Brain microvascular endothelial cell (primary cell): Measurements from ENCODE around the gene MYO1G.

Source experiments
- DNase-seq: peaks from one replicate; pipeline ENCODE4 v3.0.0-alpha.2; 2020
- H3K27ac ChIP-seq: fragments of 250-450 bp; sonication (Bioruptor Pico); 2 replicates; pipeline ENCODE4 v1.5.1; 2020; ENCODE audit warnings: mild to moderate bottlenecking, moderate library complexity
- H3K27me3 ChIP-seq: fragments of 250-450 bp; sonication (Bioruptor Pico); replicated peaks from 2 replicates; pipeline ENCODE4 v1.5.1; 2020; ENCODE audit warnings: mild to moderate bottlenecking
- H3K36me3 ChIP-seq: fragments of 250-450 bp; sonication (Bioruptor Pico); replicated peaks from 2 replicates; pipeline ENCODE4 v1.5.1; 2020; ENCODE audit warnings: mild to moderate bottlenecking
- H3K4me3 ChIP-seq: 2 replicates; pipeline ENCODE4 v1.5.1; 2011; ENCODE audit warnings: low read depth, mild to moderate bottlenecking, control low read depth, low read length, moderate library complexity
- CTCF ChIP-seq: IDR thresholded peaks from 2 replicates; pipeline ENCODE4 v1.5.1; 2011; ENCODE audit warnings: low read depth, mild to moderate bottlenecking, moderate library complexity, low read length, control low read depth, inconsistent platforms; ENCODE audit errors: missing control alignments
- in situ Hi-C: cut with HindIII; loops from 2 replicates; pipeline ENCODE4 v1.10.0; 2017; ENCODE audit warnings: low sequenced_read_pairs, low pct_ligation_motif_present

Gene MYO1G

DNA sequence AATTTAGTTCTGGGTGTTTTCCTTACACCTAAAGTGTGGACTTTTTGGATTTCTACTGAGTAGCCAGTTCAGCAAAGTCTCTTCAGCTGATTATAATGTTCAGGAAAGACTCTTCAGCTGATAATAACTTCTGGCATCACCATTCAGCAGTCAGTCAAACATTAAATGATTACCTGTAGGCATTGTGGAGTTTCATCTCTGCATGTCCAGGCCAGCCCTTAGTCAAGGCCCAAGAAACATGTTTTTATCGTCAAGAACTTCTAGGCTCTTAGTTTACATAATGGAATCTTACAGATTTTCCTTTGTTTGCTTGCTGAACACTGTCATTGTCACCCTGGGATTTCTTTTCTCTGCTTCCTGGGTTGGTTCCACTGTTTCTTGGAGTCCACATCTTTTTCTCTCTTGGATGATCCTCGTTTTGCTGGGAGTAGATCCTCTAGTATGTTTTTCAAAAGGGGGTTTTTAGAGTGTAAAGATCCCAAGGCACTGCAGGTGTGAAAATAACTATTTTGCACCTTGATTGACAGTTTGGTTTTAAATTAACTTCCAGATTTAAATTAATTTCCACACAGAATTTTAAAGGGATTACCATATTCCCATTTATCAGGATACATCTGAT is 45.4 kb upstream of the MYO1G start:
- Histone ChIP-seq H3K4me3 (no peak overlapping the region), H3K27ac (no peak overlapping the region), H3K36me3 (peaks cover 7% of the 10 kb centered on the region), H3K27me3 (no peaks in the 10 kb centered on the region)
- in situ Hi-C loops: no loop called here
- TF ChIP-seq CTCF: no peak
- no peak for DNase-seq

DNA sequence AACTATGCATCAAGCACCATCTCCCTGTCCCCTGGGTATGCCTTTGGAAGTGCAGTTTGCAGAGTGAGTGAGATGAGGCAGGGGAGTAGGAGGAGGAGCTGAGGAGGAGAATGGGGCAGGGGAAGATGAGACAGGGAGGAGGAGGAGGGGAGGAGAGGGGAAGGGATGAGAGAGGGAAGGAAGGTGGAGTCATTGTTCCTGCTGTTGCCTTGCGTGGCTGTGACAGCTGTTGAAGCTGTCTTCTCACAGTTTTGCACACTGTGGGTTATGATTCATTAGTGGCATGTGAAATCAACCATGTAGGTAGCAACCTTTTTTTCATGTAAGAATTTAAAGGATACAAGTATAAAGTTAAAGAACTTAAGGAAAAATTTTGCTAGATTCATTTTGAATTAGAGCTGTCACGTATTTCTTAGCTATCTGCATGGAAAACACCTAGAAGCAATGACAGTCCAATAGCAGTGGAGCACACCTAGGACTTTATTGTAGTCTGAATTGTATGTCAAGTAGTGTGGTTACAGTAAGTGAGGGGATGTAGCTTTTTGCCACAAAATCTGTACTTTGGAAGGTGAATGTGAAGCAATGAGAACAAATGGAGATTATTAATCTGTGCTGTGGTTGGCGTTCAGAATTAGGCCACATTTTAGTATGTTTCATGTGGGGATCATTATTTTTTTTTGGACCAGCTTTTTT is 42.9 kb upstream of the MYO1G start:
- peak; percentile 57 for DNase-seq
- no peaks in the 10 kb centered on the region for H3K27me3 ChIP-seq
- H3K4me3 ChIP-seq: no peak overlapping the region
- H3K27ac ChIP-seq: no peak overlapping the region
- peaks cover 3% of the 10 kb centered on the region for H3K36me3 ChIP-seq
- in situ Hi-C loops: no loop called here
- TF ChIP-seq CTCF: no peak

- no peak for TF ChIP-seq CTCF
- Histone ChIP-seq H3K27ac (no peak overlapping the region), H3K27me3 (no peaks in the 10 kb centered on the region), H3K36me3 (peaks cover 3% of the 10 kb centered on the region), H3K4me3 (no peak overlapping the region)
- DNase-seq: no peak
- in situ Hi-C loops: no loop called here
These were observed 42.1 kb upstream of the MYO1G start for GRCh38 chr7:45020915-45021314.

GRCh38 chr7:45017253-45017652 is 38.4 kb upstream of the MYO1G start:
- no peak overlapping the region for H3K27ac ChIP-seq
- no peak for TF ChIP-seq CTCF
- in situ Hi-C loops: no loop called here

DNA sequence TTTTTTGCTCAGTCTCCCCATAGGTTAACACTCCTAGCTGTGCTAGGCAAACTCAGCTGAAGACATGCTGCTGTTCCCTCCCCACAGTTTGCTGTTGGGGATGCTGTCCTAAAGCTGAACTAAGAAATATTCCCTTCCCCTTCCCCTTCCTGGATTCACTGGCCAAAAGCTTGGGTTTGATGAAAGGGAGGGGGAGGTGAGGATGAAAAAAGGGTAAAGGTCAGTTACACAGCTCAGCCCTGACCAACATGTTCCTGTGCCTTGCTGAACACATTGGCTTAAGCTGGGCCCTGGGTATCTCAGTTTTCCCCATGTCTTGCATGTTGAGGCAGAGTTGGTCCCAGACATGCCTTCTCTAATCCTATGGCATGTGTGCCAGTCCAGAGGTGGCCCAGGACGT is 36.5 kb upstream of the MYO1G start:
- no peak for TF ChIP-seq CTCF
- H3K4me3 ChIP-seq: no peak overlapping the region
- DNase-seq: no peak
- H3K27ac ChIP-seq: no peak overlapping the region
- in situ Hi-C loops: no loop called here
- peaks cover 3% of the 10 kb centered on the region for H3K36me3 ChIP-seq
- H3K27me3 ChIP-seq: no peaks in the 10 kb centered on the region

More at GRCh38 chr7:45017253-45017652, 38.4 kb upstream of the MYO1G start:
- Histone ChIP-seq H3K36me3 (peaks cover 3% of the 10 kb centered on the region), H3K4me3 (no peak overlapping the region), H3K27me3 (no peaks in the 10 kb centered on the region)
- no peak for DNase-seq
